Camera-type eye (tissue), 1 donor: ENCODE results near the gene FAM110C. TPM values are rescaled to one million over a fixed set of nuclear protein-coding genes. Genes with fewer than 3 reads are reported as not detected.

Experiments
- total RNA-seq: library from RNA; depleted of rRNA; stranded (reverse); fragments of >200 nt; gene quantifications from one replicate; pipeline ENCODE4 v1.2.3, GENCODE V29; 2014

FAM110C gene, protein sequence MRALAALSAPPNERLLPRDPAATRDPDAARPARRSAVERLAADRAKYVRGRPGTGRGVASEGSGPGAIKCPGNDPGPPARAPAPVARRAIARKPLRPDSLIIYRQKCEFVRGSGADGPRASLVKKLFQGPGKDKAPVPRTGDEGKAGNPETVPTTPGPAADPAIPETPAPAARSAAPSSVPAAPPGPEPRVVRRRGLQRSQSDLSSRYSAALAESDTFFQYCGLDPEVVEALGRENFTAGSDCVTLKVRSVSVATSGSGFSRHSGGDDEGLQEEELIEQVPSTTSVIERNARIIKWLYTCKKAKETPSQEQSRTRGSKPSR
- 3.9 TPM for total RNA-seq

DNA sequence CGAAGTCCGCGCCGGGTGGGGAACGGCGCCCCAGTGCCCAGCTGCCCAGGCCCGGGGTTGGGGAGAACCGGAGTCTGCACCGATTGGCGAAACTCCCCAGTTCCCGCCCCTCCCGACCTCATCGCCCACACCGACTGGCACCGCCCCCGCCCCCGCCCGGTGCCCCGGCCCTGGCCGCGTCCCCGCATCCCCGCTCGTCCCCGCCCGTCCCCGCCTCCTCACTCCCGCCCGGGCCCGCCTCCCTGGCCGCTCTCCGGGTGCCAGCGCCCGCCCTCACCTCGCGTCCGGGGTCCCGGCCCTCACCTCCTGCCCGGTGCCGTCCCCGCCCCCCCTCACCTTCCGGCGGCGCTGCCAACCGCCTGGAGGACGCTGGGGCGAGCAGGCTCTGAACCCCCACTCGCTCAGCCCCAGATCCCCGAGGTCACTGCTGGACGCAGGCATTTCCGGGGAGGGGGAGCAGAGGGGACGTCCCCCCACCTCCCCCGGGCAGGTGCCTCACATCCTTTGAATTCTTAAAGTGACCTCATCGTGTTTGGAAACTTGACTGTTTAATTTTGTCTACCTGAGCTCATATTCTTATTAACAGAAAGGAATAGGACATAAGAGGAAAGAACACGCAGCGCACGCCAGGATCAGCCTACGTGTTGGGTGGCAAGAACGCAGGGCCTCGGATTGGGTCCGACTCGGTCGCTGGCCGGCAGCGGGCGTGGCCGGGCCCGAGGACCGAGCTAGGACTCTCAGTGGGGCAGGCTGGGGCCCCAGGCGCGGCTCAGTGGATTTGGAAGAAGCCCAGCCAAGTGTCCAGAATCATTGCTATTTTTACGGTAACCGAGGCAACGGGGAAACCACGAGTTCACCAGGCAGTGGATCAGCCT lies at the start of gene FAM110C:
Gene FAM110C, minus strand, starts transcription at position 35 of the 875 bp plus-strand sequence. CDS start 120 bp downstream, outside the sequence.

Other genes starting within 250 kb of the FAM110C start
- 111 TPM for gene SH3YL1, start 217.5 kb upstream of the FAM110C start, total RNA-seq
- 143 TPM for gene ACP1, start 218.4 kb upstream of the FAM110C start, total RNA-seq
- gene ALKAL2, start 241.6 kb upstream of the FAM110C start, total RNA-seq: 6.8 TPM